ENCODE measurements around the gene INTS1.
"Not testable (repeated sequence)": the region's sequence is repeated elsewhere in the genome, so short reads cannot be mapped to it uniquely, and the experiment has no call there.

INTS1 gene

DNA sequence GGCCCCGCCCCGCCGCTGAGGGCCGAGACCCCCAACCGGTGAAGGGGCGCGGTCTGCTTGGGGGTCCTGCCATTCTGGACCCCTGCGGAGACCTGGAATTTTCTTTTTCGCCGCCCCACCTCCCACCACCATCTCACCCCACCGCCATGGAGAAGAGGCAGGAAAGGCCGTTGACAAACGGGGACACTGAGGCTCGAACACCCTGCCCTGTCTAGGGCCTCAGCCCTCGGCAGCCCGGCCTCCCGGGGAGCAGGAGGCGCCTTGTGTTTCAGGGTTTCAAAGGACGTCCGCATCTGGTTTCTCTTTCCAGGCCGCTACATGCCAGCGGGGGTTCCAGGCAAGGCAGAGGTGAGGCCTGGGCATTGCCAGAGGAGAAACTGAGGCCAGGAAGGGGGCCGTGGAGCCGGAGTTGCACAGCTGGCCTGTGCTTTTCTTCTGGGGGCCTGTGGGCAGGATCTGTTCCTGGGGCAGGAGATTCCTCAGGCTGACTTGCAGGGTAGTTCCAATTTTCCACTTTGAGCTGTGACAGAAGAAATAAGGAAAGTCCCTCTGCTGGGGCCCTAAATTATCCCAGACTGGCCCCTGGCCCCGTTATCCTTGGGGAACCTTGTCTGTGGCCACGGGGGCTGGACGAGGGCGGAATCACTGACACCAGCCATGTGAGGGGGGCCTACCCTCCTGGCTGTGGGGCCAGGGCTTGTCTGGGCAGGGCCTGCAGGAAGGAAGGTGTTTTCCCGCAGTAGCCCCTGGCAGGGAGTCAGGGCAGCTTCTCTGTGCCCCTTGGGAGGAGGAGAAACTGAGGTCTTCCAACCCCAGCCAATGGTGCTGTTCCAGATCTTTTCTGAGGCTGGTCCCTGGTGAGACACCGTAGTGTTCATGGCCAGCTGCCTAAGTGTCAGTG is 44.0 kb downstream of the INTS1 start:
- DNase-seq, result no peak

- DNase-seq, result peak; percentile 99
Measured at GRCh38 chr7:1459512-1459892, 44.7 kb downstream of the INTS1 start.

GRCh38 chr7:1458683-1459511 is 45.3 kb downstream of the INTS1 start, which contains the start of gene MICALL2:
TSS of gene MICALL2 (minus strand) at chr7:1459470. CDS start at chr7:1459326, 144 bp downstream.
- peak; percentile 36 for DNase-seq

GRCh38 chr7:1457949-1458682 is 46.1 kb downstream of the INTS1 start:
- DNase-seq, result no peak

- DNase-seq, result no peak
Measured at GRCh38 chr7:1457059-1457948, 46.9 kb downstream of the INTS1 start.

- DNase-seq, result no peak
Measured at GRCh38 chr7:1455955-1456354, 48.2 kb downstream of the INTS1 start.

DNA sequence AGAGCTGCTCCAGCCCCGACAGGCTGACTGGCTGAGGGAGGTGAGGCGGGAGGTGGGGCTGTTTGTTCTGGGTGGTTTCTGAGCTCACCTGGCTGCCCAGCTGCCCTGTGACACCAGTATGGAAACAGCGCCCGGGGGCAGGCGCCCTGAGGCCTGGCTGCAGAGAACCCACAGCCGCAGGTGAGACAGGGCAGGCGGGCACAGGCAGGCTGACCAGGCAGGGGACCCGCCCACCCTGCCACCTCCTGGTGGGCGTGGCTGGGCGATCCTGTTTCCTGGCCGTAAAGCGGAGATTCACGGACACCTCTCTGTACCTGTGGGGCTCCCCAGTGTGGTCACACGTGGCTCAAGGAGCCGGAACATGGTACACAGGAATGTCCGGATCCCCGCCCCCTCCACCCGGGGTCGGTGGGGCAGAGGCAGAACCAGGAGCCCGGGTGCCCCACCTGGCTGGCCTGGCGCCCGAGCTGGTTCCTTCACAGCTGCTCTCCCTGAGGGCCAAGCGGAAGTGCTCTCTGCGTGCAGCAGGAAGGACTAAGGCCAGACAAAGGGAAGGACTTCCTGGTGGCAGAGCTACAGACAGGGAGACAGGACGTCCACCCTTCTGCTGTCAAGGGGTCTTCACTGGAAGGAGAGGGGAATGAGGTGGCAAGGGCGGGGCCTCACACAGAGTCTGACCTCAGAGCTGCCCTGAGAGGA is 48.8 kb downstream of the INTS1 start:
- no peak for DNase-seq

DNA sequence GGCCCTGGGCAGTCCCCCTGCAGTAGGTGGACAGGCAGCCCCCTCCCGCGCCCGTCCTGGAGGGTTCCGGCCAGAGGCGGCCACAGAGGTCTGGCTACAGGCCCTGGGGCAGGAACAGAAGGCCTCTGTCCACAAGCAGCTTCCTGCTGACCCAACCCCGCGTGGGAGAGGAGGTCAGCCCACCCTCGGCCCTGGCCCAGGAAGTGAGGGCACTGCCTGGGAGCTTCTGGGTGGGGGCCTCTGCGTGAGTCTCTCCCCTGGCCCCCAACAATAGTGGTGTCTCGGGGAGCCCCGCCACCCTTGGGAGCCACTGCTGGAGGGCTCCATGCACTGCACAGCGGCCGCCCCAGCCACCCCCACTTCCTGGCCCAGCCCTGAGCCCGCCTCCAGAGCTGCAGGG is 49.6 kb downstream of the INTS1 start:
- no peak for DNase-seq

GRCh38 chr7:1452205-1452604 is 52.0 kb downstream of the INTS1 start:
- no peak for DNase-seq

DNA sequence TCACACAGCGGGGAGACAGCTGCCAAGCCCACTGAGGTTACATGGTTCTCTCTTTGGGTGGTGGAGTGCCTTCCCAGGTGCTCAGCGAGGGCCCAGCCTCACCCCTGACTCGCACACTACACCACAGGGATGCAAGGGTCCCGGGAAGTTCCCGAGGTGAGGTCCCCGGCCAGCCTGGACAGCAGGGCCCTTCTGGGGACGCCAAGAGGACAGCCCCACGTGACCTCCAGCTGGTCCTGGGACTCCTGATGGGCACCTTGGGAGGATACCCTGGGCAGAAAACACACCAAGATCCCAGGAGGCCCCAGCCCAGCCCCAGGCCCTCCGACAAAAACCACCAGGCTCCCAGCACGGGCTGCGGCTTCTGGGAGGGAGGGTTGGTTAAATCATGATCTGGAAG is 53.2 kb downstream of the INTS1 start:
- DNase-seq, result no peak

DNA sequence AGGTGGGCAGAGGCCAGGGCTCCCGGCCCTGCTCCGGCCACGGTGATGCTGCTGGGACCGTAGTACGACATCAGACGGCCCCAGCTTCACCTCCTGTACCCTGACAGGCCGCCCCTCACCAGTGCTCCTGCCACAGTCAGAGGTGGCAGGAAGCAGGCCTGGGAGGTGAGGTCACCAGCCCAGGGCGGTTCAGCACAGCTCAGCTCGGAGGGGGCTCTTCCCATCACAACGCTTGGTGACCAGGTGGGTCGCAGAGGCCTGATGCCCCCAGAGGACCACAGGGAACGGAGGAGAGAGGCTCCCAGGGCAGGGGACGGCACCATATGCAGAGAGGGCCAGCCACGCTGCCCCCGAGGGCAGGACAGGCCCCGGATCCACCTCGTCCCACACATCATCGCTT is 53.8 kb downstream of the INTS1 start:
- no peak for DNase-seq

- no peak for DNase-seq
Measured at GRCh38 chr7:1449951-1450350, 54.2 kb downstream of the INTS1 start.

DNA sequence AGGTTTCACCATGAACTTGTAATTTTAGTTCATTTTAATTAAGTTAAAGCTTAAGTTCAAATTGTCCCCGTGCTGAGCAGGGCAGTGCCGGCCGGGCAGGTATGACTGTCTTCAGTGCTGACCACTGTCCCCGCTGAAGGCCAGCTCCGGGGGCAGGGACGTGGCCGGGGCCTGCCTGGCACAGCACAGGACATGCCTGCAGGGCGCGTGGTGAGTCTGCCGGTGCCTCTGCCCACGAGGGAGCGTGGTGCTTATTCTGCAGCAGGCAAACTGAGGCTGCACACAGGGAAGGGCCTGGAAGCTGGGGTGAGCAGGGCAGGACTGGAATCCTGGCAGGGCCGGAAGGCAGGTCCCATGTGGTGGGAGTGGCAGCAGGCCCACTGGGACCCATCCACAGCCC is 54.7 kb downstream of the INTS1 start:
- DNase-seq, result no peak

- no peak for DNase-seq
Measured at GRCh38 chr7:1448958-1449357, 55.2 kb downstream of the INTS1 start.

GRCh38 chr7:1447551-1448244 is 56.5 kb downstream of the INTS1 start:
- DNase-seq, result no peak

GRCh38 chr7:1447112-1447511 is 57.1 kb downstream of the INTS1 start:
- DNase-seq, result no peak

GRCh38 chr7:1446620-1447032 is 57.6 kb downstream of the INTS1 start:
- no peak for DNase-seq

- DNase-seq, result not testable (repeated sequence)
Measured at GRCh38 chr7:1446026-1446425, 58.2 kb downstream of the INTS1 start.

DNA sequence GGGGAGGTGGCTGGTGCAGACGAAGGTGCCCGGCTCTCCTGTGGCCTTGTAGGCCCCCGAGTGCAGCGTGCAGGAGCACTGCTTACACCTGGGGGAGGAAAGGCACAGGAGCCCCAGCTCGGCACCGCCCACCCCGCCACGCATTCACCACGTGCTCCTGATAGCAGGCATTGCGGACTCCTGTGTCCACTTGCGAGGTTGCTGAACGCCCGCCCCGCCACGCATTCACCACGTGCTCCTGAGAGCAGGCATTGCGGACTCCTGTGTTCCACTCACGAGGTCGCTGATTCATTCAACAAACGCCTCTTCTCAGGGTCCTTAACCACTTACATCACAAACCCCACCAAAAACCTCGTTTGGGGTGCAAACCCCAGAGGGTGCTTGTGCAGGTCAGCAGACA is 58.8 kb downstream of the INTS1 start:
- DNase-seq, result no peak

- no peak for DNase-seq
Measured at GRCh38 chr7:1444925-1445322, 59.3 kb downstream of the INTS1 start.
